ENCODE results near the gene MED27.

The MED27 gene

DNA sequence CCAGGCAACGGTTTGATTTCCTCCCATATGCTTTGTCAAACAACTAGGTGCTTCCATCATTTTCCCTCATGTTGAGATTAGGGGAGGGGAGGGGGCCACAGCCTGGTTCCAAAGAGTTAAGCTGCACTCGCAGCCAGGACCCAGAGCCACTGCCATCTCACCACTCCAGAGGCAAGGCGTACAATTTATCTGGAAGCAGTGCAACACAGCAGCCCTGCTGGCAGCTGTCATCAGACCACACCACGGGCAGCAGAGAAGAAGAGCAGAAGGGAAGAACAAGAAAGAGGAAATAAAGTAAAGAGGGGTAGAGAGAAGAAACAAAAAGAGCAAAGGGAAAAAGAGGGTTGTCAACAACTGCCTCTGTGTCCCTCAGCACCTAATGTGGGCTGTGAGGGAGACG, 38.9 kb downstream of the MED27 start:
- DNase-seq = no peak

GRCh38 chr9:132040246-132040645, 39.4 kb downstream of the MED27 start:
- no peak for DNase-seq

DNA sequence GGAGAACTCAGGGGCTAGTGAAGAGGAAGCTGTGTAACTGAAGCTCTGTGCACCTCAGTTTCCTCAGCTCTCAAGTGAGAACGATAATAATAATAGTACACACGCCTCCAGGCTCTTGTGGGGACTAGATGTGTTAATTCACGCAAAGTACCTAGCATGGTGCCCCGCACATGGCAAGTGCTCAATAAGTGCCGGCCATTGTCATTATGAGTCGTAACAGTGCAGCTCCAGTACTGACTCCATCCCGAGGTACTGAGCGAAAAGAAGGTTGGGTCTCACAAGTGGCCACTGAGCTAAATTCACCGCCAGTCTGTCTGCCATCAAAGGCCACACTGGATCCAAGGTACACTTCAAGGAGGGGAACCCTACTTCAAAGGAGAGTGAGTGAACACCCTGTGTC, 40.4 kb downstream of the MED27 start:
- no peak for DNase-seq

DNA sequence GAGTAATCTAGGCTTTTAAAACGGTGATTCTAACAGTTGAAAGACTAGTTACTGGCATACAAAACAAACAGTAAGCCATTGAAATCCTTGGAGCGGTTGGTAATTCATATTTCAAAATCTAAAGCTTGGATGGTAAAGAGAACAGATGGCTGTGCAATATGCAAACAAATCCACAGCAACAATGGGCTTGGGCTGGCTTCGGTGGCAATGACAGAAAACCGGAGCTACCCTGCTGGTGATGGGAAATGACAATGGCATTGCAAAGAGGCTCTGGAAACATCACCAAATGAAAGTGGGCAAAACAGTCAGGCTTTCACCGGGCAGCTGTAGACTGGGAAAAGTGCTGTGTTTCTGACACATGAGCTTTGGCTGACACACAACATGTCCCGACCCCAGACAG, 42.2 kb downstream of the MED27 start:
- DNase-seq = no peak

DNA sequence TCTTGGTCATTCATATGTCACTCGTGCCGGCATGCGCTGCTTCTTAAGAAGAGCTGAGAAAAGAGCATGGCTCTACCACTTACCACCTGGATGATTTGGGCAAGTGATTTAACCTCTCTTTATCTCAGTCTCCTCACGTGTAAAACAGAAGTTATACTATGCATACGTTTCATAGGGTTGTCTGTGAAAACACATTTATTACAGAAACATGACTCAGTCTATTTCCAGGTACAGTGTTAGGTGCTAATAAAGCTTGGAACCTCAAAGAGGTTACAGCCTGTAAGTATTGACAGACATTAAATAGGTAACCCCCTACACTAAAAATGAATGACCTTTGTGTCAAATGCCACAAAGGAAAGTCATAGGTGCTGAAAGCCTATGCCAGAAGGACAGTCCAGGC, 43.1 kb downstream of the MED27 start:
- no peak for DNase-seq

DNA sequence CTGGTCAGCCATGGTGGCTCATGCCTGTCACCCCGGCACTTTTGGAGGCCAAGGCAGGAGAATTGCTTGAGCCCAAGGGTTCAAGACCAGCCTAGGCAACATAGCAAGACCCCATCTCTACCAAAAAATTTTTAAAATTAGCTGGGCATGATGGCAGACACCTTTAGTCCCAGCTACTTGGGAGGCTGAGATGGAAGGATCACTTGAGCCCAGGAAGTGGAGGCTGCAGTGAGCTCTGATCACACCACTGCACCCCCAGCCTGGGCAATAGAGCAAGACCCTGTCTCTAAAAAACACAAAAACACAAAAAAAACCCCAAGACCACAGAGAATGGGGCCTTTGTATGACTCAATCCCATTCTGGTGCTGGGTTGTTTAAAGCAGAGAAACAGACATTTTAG, 44.0 kb downstream of the MED27 start:
- DNase-seq = no peak

DNA sequence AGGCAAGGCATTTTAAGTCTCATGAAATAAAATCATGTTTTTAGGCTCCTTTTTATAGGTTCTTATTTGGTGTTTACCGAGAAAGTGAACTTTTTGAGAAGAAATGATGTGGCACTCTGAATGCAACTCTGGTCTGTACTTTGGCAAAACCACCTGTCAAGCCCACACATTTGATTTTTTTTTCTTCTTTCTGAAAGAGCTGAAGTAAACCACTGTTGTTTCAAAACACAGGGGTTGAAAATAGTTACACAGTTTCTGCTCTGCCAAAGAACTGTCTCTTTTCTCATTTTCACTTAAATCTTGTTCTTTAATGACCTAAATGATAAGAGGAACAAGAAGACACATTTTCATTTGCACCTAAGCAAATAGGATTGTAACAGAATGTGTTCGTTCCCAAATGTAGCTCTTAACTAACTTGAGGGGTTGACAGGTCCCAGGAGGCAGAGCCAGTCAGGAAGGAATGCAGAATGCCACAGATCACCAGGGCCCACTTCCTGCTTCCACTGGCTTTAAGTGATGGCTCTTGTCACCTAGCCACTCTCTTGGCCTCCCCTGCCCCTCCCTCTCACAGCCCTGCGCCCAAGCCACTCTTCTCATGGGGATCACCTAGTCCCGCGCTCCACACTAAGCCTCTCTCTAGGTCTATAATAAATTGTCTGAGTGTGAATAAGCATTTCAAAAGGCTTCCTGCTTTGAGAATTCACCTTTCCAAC, 47.3 kb downstream of the MED27 start:
- DNase-seq = peak in 1 of 5 experiments; percentile 14

DNA sequence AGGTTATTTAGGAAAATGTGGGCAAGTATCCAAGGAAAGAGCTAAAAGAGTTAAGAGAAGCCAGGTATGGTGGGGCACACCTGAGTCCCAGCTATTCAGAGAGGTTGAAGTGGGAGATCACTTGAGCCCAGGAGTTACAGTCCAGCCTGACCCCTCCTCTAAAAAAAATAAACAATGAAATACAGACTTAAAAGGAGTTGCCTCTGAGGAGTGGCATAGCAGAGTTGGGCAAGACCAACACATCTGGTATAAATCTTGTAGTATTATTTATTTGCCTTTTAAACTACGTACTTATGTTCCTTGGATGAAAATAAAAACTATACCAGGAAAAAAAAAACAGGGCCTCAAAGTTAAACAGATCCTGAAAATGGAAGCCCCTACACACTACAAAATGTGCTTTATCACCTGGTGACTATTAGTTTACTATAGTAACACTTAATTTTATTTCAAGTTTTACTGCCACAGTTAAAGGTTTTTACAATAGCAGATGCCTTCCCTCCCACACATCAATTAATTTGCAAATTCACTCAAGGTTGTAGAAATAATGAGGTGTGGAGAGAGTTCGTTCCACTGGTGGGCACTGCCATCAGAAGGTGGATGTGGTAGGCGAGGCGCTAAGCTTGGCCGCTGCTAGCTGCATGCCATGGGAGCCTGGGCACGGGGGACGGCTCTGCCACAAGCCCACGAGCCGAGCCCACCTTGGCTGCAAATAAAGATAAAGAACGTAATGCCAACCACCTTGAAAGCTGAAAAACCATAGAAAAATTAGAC, 48.0 kb downstream of the MED27 start:
- no peak for DNase-seq

DNA sequence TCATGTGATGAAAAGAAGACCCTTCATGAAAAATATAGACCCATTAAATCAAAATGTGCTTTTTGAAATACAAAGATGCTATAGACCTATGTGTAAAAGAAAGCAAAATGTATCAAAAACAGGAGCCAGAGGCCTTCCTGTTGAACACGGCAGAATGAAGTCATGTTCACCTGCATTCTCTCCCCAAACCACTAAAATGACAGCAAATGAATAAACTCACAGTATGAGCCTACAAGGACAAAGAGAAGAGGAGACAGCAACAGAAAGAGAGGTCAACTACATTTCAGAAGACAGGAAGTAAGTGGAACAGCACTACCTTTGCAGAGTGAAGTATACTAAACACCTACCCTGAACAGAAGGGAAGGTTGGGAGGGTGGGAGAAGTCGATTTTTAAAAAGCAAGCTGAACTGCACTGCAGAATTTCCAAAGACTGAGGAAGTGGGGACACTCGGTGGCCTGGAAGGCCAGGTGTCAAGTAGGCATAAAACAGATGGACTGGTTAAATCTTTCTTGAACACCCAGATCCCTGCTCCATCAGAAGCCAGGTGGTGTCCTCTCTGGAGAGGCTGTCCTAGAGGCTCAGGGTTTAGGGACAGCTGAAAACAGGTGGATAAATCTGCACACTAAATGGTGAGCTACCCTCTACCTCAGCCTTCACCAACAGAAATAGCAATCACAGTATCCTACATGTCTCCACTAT, 48.9 kb downstream of the MED27 start:
- DNase-seq = no peak

GRCh38 chr9:132027752-132028663, 51.7 kb downstream of the MED27 start:
- DNase-seq = no peak

DNA sequence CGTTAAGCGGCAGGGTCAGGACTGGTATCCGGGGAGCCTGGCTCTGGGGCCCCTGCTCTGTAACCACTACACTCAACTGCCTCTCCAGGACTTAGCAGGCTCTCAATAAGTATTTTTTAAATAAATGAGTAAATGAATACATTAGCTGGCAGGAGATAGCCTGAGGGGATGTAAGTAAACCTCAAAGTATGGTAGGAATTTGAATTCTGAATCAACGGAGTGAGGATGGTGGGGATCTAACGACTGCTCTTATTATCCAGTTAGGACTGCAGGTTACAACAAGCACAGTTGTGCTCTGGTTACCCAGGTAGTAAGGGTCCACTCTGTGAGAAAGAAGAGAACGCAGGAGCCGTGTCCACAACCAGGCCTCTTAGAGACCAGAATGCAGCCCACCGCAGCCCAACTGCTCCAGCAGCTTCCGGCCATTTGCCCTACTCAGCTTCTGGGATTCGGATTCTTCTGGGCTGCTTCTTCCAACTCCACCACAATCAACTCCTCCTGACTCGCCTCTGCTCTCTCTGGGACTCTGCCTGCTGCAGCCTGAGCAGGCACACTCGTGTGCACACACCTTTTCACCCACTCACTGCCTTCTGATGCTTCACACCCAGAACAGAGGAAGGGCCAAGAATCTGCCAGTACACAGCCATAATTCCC, 52.6 kb downstream of the MED27 start:
- DNase-seq = no peak

GRCh38 chr9:132025766-132026165, 53.9 kb downstream of the MED27 start:
- DNase-seq = no peak

- DNase-seq = no peak
Measured at GRCh38 chr9:132024589-132024988, 55.1 kb downstream of the MED27 start.

- DNase-seq = no peak
Measured at GRCh38 chr9:132023419-132024180, 56.1 kb downstream of the MED27 start.

- DNase-seq = no peak
Measured at GRCh38 chr9:132020820-132021510, 58.7 kb downstream of the MED27 start.

- no peak for DNase-seq
Measured at GRCh38 chr9:132020272-132020671, 59.4 kb downstream of the MED27 start.

DNA sequence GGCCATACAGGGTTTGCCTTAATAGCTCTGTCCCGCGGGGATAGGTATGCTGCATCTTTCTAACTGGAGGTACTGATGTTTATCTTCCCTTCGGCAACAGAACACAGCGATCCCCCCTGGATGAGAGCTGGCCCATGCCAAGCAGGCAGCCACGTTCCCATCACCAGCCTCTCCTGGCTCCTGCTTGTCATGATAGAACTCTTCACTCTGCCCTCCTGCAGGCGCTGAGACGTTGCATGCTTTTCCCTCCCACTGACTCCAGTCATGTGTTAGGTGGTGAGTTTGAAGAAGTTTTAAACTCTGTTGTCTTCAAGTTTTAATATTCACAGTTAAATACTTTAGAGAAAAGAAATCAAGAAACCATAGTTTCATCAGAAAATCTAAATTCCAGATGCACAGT, 60.0 kb downstream of the MED27 start:
- no peak for DNase-seq

GRCh38 chr9:132018957-132019405, 60.7 kb downstream of the MED27 start:
- DNase-seq = no peak

DNA sequence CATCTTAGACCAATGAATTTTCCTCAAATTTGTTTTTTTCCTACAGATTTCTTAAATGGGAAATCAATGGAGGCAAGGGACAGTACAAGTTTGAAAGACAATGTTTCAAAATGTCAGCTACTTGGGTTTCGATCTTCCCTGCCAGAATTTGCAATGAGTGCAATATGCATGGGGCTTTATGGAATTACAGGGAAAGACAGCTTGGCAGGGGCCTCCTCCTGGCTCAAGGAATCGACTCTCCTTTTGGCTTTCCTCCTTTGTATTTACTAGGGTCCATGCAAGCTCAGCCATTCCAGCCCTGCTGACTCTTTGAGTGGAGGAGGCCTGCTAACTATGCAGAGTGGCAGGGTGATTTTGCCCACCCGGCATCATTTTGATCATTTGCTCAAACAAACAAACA, 63.2 kb downstream of the MED27 start:
- no peak for DNase-seq

GRCh38 chr9:132015866-132016265, 63.8 kb downstream of the MED27 start:
- DNase-seq = no peak
